Heart right ventricle (tissue), 16 donors: ENCODE measurements around the gene KNOP1. TPM values are rescaled to one million over a fixed set of nuclear protein-coding genes. Genes with fewer than 3 reads are reported as not detected.

Experiments
- ATAC-seq, 8 donors: fragments of 200-7000 bp; cut with Tn5 transposase; one replicate each; pipeline ENCODE4 v1.9.1; 2020; ENCODE audit warnings: mild to moderate bottlenecking in 8 of 8, moderate library complexity in 8 of 8, moderate number of reproducible peaks in 1 of 8
- DNase-seq, 2 donors: peaks; one replicate each; pipeline ENCODE4 v3.0.0-alpha.2; 2020
- H3K27ac ChIP-seq, 10 donors: fragments of 200-600 bp; sonication (generic) in 2 of 10; one replicate each; pipeline versions ENCODE4 v1.5.0 to v1.8.0; 2020 to 2022; ENCODE audit warnings: mild to moderate bottlenecking in 3 of 10
- H3K27me3 ChIP-seq, 7 donors: fragments of 200-600 bp; one replicate each; pipeline ENCODE4 v1.8.0; 2021 to 2022; ENCODE audit warnings: mild to moderate bottlenecking in 2 of 7
- H3K36me3 ChIP-seq, 9 donors: fragments of 200-600 bp; sonication (generic) in 1 of 9; one replicate each; pipeline versions ENCODE4 v1.5.0 to v1.8.0; 2020 to 2022; ENCODE audit warnings: mild to moderate bottlenecking in 2 of 9
- H3K4me1 ChIP-seq, 9 donors: fragments of 200-600 bp; sonication (generic) in 1 of 9; one replicate each; pipeline versions ENCODE4 v1.5.0 to v1.8.0; 2020 to 2022; ENCODE audit warnings: mild to moderate bottlenecking in 4 of 9
- H3K4me3 ChIP-seq, 10 donors: fragments of 200-600 bp; sonication (generic) in 2 of 10; one replicate each; pipeline versions ENCODE4 v1.5.0 to v1.8.0; 2020 to 2022; ENCODE audit warnings: mild to moderate bottlenecking in 7 of 10, moderate library complexity in 2 of 10
- H3K9me3 ChIP-seq, 11 donors: fragments of 200-600 bp in 10 of 11; sonication (generic) in 2 of 11; one replicate each; pipeline versions ENCODE4 v1.5.0 to v1.8.0; 2013 to 2022; ENCODE audit warnings: mild to moderate bottlenecking in 2 of 11, control low read depth in 1 of 11, moderate library complexity in 1 of 11
- CTCF ChIP-seq, 9 donors: fragments of 200-600 bp; sonication (generic) in 2 of 9; IDR thresholded peaks; one replicate each; pipeline versions ENCODE4 v1.5.0 to v1.8.0; 2021 to 2022; ENCODE audit warnings: antibody characterized with exemption in 9 of 9, mild to moderate bottlenecking in 5 of 9, moderate library complexity in 1 of 9
- WGBS, 2 donors: extraction: QIAGEN DNeasy Blood & Tissue Kit; methylation state at CpG; one replicate each; pipeline ENCODE4 v1.1.7; 2013; ENCODE audit warnings: inconsistent platforms in 1 of 2; 5-methylcytosine and 5-hydroxymethylcytosine counted together
- intact Hi-C, 10 donors: fragments of 100-400 bp; cut with DNase I; formaldehyde crosslinking; loops; one replicate each; pipeline versions ENCODE4 v1.11.1 to v1.14.2; 2022
- polyA plus RNA-seq, 2 donors: library from polyadenylated mRNA; stranded (reverse); fragments of 200-250 nt; gene quantifications; one replicate each; pipeline ENCODE4 v1.2.3, GENCODE V29; 2013
- total RNA-seq, 10 donors: library from RNA; stranded (reverse); fragmentation: NEBNext Ultra II Directional in 3 of 10; extraction: Animal tissue kit (Norgen Biotek cat#: 25700) in 3 of 10; gene quantifications; one replicate each; pipeline versions ENCODE4 v1.2.1 to v1.2.4, GENCODE V29; 2021 to 2023
- donor health status: Arrhythmogenic right ventricular cardiomyopathy.
- donor health status: ischemic (EF 13 %, LVEDD 7.1; RV severe dilation, severe dysfunction).
- donor health status: healthy with polysubstance abuse.
- donor health status: DM: no; HTN: yes; CAD: no.
- donor health status: DM: no; HTN: no; CAD: no.
- donor health status: ischemic (EF 25% LVEDD 6.9; RV normal size, moderate dysfunction).
- donor health status: ischemic (EF 25% LVEDD 5.7; RV mildly dilated, moderate dysfunction).
- donor health status: healthy.
- donor health status: DM: yes; HTN: yes; CAD: no.
- donor health status: Ischemic cardiomyopathy.
- donor health status: ischemic (EF 35%, LVEDD 5.7; RV mildly dilated, moderate dysfunction).
- donor health status: nonischemic (EF 11% LVEDD 7.7; RV severe dilation, severe dysfunction).
- donor health status: DM: yes; HTN: yes; CAD: no.
- donor health status: PGD.
- donor health status: ischemic (EF 29% LVEDD 5.4; RV normal size, mild dysfunction).
- donor health status: nonischemic (EF 23%, LVEDD 6.1; RV moderate dilation, normal function).

KNOP1 gene
- total and polyA plus RNA-seq, 12 donors = 4.5 to 25.7 (median 6.7) TPM

- H3K27me3 ChIP-seq = no peaks in the 10 kb centered on the region
- H3K4me1 ChIP-seq = peaks cover 0 to 35% (median 22%) of the 10 kb centered on the region in 9 donors
- H3K36me3 ChIP-seq = peaks cover 0 to 48% (median 4%) of the 10 kb centered on the region in 9 donors
- H3K4me3 ChIP-seq = no peak overlapping the region
- ATAC-seq (peak in 1 of 8 donors; percentile 49), DNase-seq (no peak)
- H3K27ac ChIP-seq = peak overlapping the region in 5 of 10 donors; percentile 28 to 68 (median 53)
- no peak for TF ChIP-seq CTCF (IDR thresholded peaks at IDR 0.05)
- intact Hi-C loops = loop anchor here in 1 of 10 donors (10.0 kb wide), 1 partner anchor 121 kb away; no protein-coding TSS in a partner anchor
- H3K9me3 ChIP-seq = no peaks in the 10 kb centered on the region
- 76 to 83% methylated on average over 6 of the region's 6 CpGs for WGBS, 2 donors
Measured at GRCh38 chr16:19733551-19733950, 15.5 kb upstream of the KNOP1 start.

- H3K4me1 ChIP-seq = peaks cover 0 to 8% (median 3%) of the 10 kb centered on the region in 9 donors
- H3K4me3 ChIP-seq = no peak overlapping the region
- ATAC-seq = no peak
- H3K27me3 ChIP-seq = no peaks in the 10 kb centered on the region
- TF ChIP-seq CTCF (IDR thresholded peaks at IDR 0.05) = no peak
- H3K36me3 ChIP-seq = peaks cover 0 to 18% (median 0%) of the 10 kb centered on the region in 9 donors
- no peak for DNase-seq
- no peak overlapping the region for H3K27ac ChIP-seq
- intact Hi-C loops = loop anchor here in 1 of 10 donors (5.0 kb wide), 1 partner anchor 639 kb away; no protein-coding TSS in a partner anchor
- no peaks in the 10 kb centered on the region for H3K9me3 ChIP-seq
- 90 to 95% methylated on average over 3 of the region's 3 CpGs for WGBS, 2 donors
Measured at GRCh38 chr16:19728636-19728965, 10.6 kb upstream of the KNOP1 start.

GRCh38 chr16:19722981-19723380 lies 5.0 kb upstream of the KNOP1 start:
- 83 to 87% methylated on average over 7 of the region's 7 CpGs for WGBS, 2 donors
- DNase-seq (no peak), ATAC-seq (no peak)
- H3K27ac ChIP-seq = no peak overlapping the region
- H3K36me3 ChIP-seq = peaks cover 0 to 6% (median 0%) of the 10 kb centered on the region in 9 donors
- intact Hi-C loops = loop anchor here in 1 of 10 donors (5.0 kb wide), 1 partner anchor 44 kb away; no protein-coding TSS in a partner anchor
- H3K4me1 ChIP-seq = peaks cover 0 to 34% (median 20%) of the 10 kb centered on the region in 9 donors
- H3K9me3 ChIP-seq = no peaks in the 10 kb centered on the region
- H3K4me3 ChIP-seq = no peak overlapping the region
- no peak for TF ChIP-seq CTCF (IDR thresholded peaks at IDR 0.05)
- H3K27me3 ChIP-seq = no peaks in the 10 kb centered on the region

- intact Hi-C loops = loop anchor here in 1 of 10 donors (5.0 kb wide), 1 partner anchor 45 kb away; no protein-coding TSS in a partner anchor
- Histone ChIP-seq H3K36me3 (peaks cover 0 to 6% (median 0%) of the 10 kb centered on the region in 9 donors), H3K27me3 (no peaks in the 10 kb centered on the region), H3K27ac (peak overlapping the region in 3 of 10 donors; percentile 67 to 94 (median 84)), H3K4me1 (peaks cover 0 to 35% (median 23%) of the 10 kb centered on the region in 9 donors), H3K9me3 (no peaks in the 10 kb centered on the region), H3K4me3 (no peak overlapping the region)
- WGBS, 2 donors = 74 to 76% methylated on average over 11 of the region's 11 CpGs
- no peak for ATAC-seq
- no peak for DNase-seq
- no peak for TF ChIP-seq CTCF (IDR thresholded peaks at IDR 0.05)
Measured at GRCh38 chr16:19722269-19722952, 4.4 kb upstream of the KNOP1 start.
